PC-3 (cell line): ENCODE data around the gene NFE2L1. TPM values are rescaled to one million over a fixed set of nuclear protein-coding genes. Genes with fewer than 3 reads are reported as not detected.

Experiments used
- ATAC-seq: fragments of 200-7000 bp; cut with Tn5 transposase; 2 replicates; pipeline ENCODE4 v1.9.1; 2020; ENCODE audit warnings: mild to moderate bottlenecking, moderate library complexity
- BruUV-seq: library from RNA; stranded (reverse); fragments of 400-500 nt; replicated peaks from 2 replicates; lab custom pipeline; 2021; lab: Mats Ljungman, UMichigan
- CTCF ChIA-PET: fragments of 300-600 bp; sonication (Branson Sonifier 250); formaldehyde crosslinking; loops from one replicate; lab custom pipeline; 2022; ENCODE audit warnings: antibody characterized with exemption; lab: Charles Lee
- POLR2A ChIA-PET: fragments of 300-600 bp; sonication (Branson Sonifier 250); formaldehyde crosslinking; loops from one replicate; lab custom pipeline; 2022; ENCODE audit warnings: antibody characterized with exemption; ENCODE audit not compliant: unreplicated experiment; lab: Charles Lee
- DNase-seq: peaks from one replicate; pipeline ENCODE4 v3.0.0-alpha.2; 2015
- H2AFZ ChIP-seq: fragments of 300-600 bp; sonication (generic); 2 replicates; pipeline ENCODE4 v1.6.0; 2016; ENCODE audit warnings: antibody characterized with exemption, low read length
- H3F3A ChIP-seq: fragments of 300-600 bp; sonication (generic); one replicate; pipeline ENCODE4 v1.6.0; 2017; ENCODE audit warnings: antibody characterized with exemption, low read length, control low read depth, mild to moderate bottlenecking; ENCODE audit not compliant: unreplicated experiment
- H3K27ac ChIP-seq: fragments of 300-600 bp; sonication (generic); 2 replicates; pipeline ENCODE4 v1.5.1; 2016; ENCODE audit warnings: mild to moderate bottlenecking, low read length
- H3K27me3 ChIP-seq: fragments of 300-600 bp; sonication (generic); 2 replicates; pipeline ENCODE4 v1.6.1; 2016; ENCODE audit warnings: low read length, mixed read lengths
- H3K36me3 ChIP-seq: fragments of 300-600 bp; sonication (generic); 2 replicates; pipeline ENCODE4 v1.6.1; 2016; ENCODE audit warnings: low read depth, mixed run types, low read length, mixed read lengths
- H3K4me1 ChIP-seq: fragments of 300-600 bp; sonication (generic); 2 replicates; pipeline ENCODE4 v1.5.1; 2016; ENCODE audit warnings: low read length; ENCODE audit not compliant: insufficient read depth
- H3K4me2 ChIP-seq: fragments of 300-600 bp; sonication (generic); 2 replicates; pipeline ENCODE4 v1.6.0; 2016; ENCODE audit warnings: low read length
- H3K4me3 ChIP-seq: fragments of 300-600 bp; sonication (generic); 2 replicates; pipeline ENCODE4 v1.5.1; 2016; ENCODE audit warnings: mild to moderate bottlenecking, low read length, mixed read lengths
- H3K79me2 ChIP-seq: fragments of 300-600 bp; sonication (generic); 2 replicates; pipeline ENCODE4 v1.6.1; 2017; ENCODE audit warnings: low read length, mixed read lengths
- H3K9ac ChIP-seq: fragments of 300-600 bp; sonication (generic); 2 replicates; pipeline ENCODE4 v1.6.0; 2016; ENCODE audit warnings: mild to moderate bottlenecking, low read length
- H3K9me2 ChIP-seq: fragments of 300-600 bp; sonication (generic); replicated peaks from 2 replicates; pipeline ENCODE4 v1.6.1; 2016; ENCODE audit warnings: mixed run types, low read length, mixed read lengths
- H3K9me3 ChIP-seq: fragments of 300-600 bp; sonication (generic); 2 replicates; pipeline ENCODE4 v1.6.1; 2016; ENCODE audit warnings: low read length, mixed read lengths
- H4K20me1 ChIP-seq: fragments of 300-600 bp; sonication (generic); 2 replicates; pipeline ENCODE4 v1.6.1; 2016; ENCODE audit warnings: low read length, mixed read lengths
- EZH2 ChIP-seq: fragments of 300-600 bp; sonication (generic); IDR thresholded peaks from one replicate; pipeline ENCODE4 v1.6.1; 2017; ENCODE audit warnings: antibody characterized with exemption, mild to moderate bottlenecking, low read length; ENCODE audit not compliant: unreplicated experiment
- EZH2phosphoT487 ChIP-seq: fragments of 300-600 bp; sonication (generic); IDR thresholded peaks from 2 replicates; pipeline ENCODE4 v1.6.1; 2018; ENCODE audit warnings: mild to moderate bottlenecking, antibody characterized with exemption, low read length, borderline replicate concordance
- intact Hi-C: fragments of 100-400 bp; cut with micrococcal nuclease; formaldehyde crosslinking; loops from 2 replicates; pipeline ENCODE4 v1.9.0; 2023
- total RNA-seq: library from RNA; depleted of rRNA; stranded (reverse); fragments of >200 nt; gene quantifications from 2 replicates; pipeline ENCODE4 v1.2.3, GENCODE V29; 2014
- TF ChIP-seq, protein P1 (sequence below): fragments of 300-600 bp; sonication (generic); conservative IDR thresholded peaks from 2 replicates; pipeline ENCODE4 v1.5.1; 2017; ENCODE audit warnings: antibody characterized with exemption, low read depth, mild to moderate bottlenecking, low read length

The NFE2L1 gene
- total RNA-seq, 1 experiment from 2014 or later, result 45.1 TPM

DNA sequence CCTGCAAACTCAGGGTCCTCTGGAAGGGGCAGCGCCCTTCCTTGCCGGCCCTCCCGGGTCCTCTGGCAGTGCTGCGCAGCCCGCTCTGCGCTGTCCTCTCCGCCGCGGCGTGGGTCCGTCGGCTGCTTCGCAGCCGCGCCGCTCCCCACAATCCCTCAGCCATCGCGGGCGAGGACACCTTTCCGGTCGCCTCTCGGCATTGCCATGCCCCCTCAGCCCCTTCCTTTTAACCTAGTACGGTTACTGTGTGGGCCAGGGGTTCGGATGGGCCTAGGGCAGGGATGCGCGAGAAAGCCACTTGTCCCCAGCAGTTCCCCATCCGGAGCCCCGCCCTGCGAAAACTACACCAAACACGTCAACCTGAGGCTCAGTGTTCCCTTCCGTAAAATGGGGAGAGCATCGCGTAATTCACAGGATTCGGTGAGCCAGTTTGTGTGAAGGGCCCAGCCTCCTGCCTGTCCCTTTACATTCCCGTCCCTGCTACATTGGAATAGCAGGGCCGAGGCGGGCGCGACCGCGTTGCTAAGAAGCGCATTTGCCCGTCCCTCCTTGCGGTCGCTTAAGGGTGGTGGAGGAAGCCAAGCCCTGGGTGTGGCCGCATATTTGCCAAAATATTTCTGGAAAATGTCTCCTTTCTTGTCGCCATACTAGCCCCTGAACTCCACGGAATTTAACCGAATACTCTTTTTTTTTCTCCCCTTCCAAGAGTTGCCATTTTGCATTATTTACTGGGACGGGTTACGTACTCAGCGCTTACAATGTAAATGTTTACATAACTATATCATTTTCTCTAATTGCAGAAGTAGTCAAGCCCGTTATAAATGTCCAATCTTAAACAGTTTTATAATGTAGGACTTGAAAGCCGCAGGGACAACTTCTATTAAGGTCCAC lies 23.8 kb upstream of the NFE2L1 start:
- POLR2A ChIA-PET, result interaction anchor here (0.6 to 1.1 kb wide), 7 partner anchors 24 to 298 kb away, joined by 3 to 8 read pairs (median 4); partner anchors contain the start of genes CDK5RAP3, PNPO and SNX11
- peak overlapping the region; percentile 95 for H2AFZ ChIP-seq
- H3K27me3 ChIP-seq, result no peaks in the 10 kb centered on the region
- TF ChIP-seq, protein P1, sequence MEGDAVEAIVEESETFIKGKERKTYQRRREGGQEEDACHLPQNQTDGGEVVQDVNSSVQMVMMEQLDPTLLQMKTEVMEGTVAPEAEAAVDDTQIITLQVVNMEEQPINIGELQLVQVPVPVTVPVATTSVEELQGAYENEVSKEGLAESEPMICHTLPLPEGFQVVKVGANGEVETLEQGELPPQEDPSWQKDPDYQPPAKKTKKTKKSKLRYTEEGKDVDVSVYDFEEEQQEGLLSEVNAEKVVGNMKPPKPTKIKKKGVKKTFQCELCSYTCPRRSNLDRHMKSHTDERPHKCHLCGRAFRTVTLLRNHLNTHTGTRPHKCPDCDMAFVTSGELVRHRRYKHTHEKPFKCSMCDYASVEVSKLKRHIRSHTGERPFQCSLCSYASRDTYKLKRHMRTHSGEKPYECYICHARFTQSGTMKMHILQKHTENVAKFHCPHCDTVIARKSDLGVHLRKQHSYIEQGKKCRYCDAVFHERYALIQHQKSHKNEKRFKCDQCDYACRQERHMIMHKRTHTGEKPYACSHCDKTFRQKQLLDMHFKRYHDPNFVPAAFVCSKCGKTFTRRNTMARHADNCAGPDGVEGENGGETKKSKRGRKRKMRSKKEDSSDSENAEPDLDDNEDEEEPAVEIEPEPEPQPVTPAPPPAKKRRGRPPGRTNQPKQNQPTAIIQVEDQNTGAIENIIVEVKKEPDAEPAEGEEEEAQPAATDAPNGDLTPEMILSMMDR, result no peak
- no peak for TF ChIP-seq EZH2phosphoT487
- TF ChIP-seq EZH2, result no peak
- BruUV-seq, result TSS peak; percentile 91
- H4K20me1 ChIP-seq, result no peaks in the 10 kb centered on the region
- H3K36me3 ChIP-seq, result no peaks in the 10 kb centered on the region
- intact Hi-C loops, result loop anchor here (1.0 to 10.0 kb wide), 7 partner anchors 50 to 593 kb away; partner anchors contain the start of genes CBX1 and HOXB8
- H3F3A ChIP-seq, result peaks cover 6% of the 10 kb centered on the region
- DNase-seq, result peak; percentile 94
- H3K4me1 ChIP-seq, result peaks cover 41% of the 10 kb centered on the region
- peak; percentile 44 for ATAC-seq
- peak overlapping the region; percentile 86 for H3K4me2 ChIP-seq
- CTCF ChIA-PET, result interaction anchor here (0.8 to 2.4 kb wide), 12 partner anchors 25 to 114 kb away, joined by 3 to 42 read pairs (median 4); partner anchors contain the start of genes CDK5RAP3 and NFE2L1
- H3K9me2 ChIP-seq, result no peaks in the 10 kb centered on the region
- H3K9me3 ChIP-seq, result no peaks in the 10 kb centered on the region
- peak overlapping the region; percentile 65 for H3K4me3 ChIP-seq
- H3K79me2 ChIP-seq, result no peaks in the 10 kb centered on the region
- peak overlapping the region; percentile 88 for H3K27ac ChIP-seq
- H3K9ac ChIP-seq, result peak overlapping the region; percentile 84

DNA sequence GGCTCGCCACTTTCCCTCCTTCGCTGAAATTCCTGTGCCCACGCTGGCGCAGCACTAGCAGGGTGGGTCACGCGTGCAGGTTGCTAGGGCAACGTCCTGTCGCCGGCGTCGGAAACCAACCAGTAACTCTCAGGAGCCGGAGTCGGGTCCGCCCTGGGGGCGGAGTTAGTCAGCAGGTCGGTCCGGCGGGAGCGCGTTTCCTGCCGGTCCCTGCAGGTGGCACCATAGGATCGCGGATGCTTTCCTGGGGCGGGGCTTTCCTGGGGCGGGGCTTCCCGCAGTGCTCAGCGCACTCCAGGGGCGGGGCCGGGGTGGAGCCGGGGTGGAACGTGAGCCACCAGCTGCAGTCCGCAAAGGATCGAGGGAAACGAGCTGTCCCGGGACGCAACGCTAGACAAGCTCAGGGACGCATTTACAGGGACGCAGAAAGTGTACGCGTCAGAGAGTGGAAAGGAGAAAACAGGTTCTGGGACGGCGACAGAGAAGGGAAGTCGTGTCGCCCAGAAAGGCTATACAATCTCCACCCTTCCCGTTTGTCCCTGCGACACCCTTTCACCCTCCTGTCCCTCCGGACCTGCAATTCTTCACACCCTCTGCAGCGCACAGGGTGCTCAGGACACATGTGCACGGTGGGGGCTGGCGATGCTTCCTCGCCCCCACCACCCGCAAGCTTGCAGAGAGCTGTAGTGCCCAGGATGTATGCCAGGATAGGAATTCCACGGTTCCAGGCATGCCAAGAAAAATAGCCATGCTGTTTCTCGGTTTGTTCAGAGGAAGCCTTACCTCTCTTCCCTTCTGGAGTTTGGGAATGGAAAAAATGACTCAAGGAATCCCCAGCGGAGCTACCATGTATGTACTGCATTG lies 22.9 kb upstream of the NFE2L1 start:
- Histone ChIP-seq H3K9me3 (no peaks in the 10 kb centered on the region), H3F3A (peaks cover 6% of the 10 kb centered on the region), H3K79me2 (no peaks in the 10 kb centered on the region), H2AFZ (peak overlapping the region; percentile 95), H3K27ac (peak overlapping the region; percentile 88), H3K9ac (peak overlapping the region; percentile 84), H3K4me2 (peak overlapping the region; percentile 99), H4K20me1 (no peaks in the 10 kb centered on the region), H3K4me3 (peak overlapping the region; percentile 72), H3K4me1 (peaks cover 41% of the 10 kb centered on the region), H3K9me2 (no peaks in the 10 kb centered on the region), H3K36me3 (no peaks in the 10 kb centered on the region), H3K27me3 (no peaks in the 10 kb centered on the region)
- ATAC-seq (peak; percentile 63), DNase-seq (peak; percentile 99)
- intact Hi-C loops, result loop anchor here (1.0 to 10.0 kb wide), 7 partner anchors 49 to 592 kb away; partner anchors contain the start of genes CBX1 and HOXB8
- TF ChIP-seq, protein P1, result peak; percentile 87
- TF ChIP-seq EZH2, result no peak
- POLR2A ChIA-PET, result interaction anchor here (0.5 to 1.0 kb wide), 7 partner anchors 21 to 297 kb away, joined by 3 to 8 read pairs (median 4); no protein-coding TSS in a partner anchor
- CTCF ChIA-PET, result interaction anchor here (0.6 to 2.4 kb wide), 28 partner anchors 13 to 890 kb away, joined by 3 to 42 read pairs (median 4); partner anchors contain the start of genes CDK5RAP3, NFE2L1 and SNX11
- BruUV-seq, result TSS peak; percentile 33
